Suppressor macrophage treated with lipopolysaccharide for 1 hour (primary cell): Measurements from ENCODE around the gene MLF1.
"Not testable (repeated sequence)": the region's sequence is repeated elsewhere in the genome, so short reads cannot be mapped to it uniquely, and the experiment has no call there.

Source experiments
- DNase-seq, 3 donors: peaks; one replicate each; pipeline ENCODE4 v3.0.0-alpha.2; 2020 to 2022

The MLF1 gene, protein sequence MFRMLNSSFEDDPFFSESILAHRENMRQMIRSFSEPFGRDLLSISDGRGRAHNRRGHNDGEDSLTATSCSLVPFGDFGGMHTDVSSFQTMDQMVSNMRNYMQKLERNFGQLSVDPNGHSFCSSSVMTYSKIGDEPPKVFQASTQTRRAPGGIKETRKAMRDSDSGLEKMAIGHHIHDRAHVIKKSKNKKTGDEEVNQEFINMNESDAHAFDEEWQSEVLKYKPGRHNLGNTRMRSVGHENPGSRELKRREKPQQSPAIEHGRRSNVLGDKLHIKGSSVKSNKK

DNA sequence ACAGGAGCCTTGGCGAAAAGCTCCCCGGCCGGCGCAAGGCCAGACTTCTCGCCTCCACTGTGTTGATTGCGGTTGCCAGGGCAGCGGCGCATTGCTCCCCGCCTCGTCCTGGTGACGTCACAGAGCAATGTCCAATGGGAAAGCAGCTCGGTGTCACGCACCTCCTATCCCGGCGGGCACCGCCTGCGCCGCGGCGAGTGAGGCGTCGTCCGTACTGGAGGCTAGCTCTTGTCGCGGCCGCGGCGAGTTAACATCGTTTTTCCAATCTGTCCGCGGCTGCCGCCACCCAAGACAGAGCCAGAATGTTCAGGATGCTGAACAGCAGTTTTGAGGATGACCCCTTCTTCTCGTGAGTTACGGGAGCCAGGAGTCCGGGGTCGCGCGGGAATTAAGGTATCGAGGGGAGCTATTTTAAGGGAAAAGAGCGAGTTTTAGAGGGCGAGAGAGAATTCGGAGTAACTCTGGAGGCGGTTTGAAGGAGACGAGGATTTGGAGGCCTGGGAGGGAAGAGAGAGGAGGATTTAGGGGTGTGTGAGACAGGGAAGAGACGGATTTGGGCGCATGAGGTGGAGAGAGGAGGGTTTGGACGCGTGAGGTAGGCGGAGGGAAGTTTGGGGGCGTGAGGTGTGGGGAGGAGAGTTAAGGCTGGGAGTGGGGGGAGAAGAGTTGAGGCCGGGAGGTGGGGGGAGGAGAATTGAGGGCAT, at the start of gene MLF1:
MLF1 (plus strand) TSS at position 196 of the 704 bp plus-strand sequence; CDS start at position 303, 107 bp downstream.
- DNase-seq, result peak; percentile 93 to 96 (median 94)

DNA sequence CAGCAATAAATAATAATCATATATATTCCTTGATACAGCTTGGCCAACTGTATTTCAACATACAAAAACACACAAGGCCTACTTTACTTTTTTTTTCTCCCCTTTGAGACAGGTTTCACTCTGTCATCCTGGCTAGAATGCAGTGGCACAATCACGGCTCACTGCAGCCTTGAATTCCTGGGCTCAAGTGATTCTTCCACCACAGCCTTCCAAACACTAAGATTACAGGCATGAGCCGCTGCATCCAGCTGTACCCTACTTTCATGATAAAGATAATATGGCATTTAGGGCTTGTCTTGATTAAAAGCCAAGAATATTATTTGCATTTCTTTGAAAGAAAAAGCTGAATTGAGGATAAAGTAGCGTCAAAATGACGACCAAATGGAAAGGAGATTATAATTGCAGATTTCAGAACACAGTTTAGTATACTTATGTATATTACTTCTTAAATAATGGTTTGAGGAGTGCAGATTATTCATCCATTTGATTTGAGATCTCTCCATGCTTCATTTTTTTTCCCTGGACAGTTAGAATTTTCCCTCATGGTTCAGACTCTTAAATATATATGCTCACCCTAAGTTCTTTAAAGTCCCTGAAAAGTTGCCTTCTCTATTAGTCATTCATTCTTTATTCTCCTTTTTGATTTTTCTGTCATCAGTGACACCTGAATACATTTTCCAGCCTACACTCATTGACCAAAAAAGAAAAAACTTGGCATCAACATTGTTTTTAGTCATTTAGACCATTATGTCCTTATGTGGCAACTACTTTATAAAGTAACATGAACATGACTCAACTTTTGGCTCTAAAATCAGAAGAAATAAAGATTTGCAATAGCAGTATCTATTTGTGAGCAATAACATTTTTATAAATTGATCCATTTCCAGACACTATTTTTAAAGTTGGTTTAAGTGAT, 48.5 kb upstream of the MLF1 start:
- peak in 1 of 3 donors; percentile 6 for DNase-seq

DNA sequence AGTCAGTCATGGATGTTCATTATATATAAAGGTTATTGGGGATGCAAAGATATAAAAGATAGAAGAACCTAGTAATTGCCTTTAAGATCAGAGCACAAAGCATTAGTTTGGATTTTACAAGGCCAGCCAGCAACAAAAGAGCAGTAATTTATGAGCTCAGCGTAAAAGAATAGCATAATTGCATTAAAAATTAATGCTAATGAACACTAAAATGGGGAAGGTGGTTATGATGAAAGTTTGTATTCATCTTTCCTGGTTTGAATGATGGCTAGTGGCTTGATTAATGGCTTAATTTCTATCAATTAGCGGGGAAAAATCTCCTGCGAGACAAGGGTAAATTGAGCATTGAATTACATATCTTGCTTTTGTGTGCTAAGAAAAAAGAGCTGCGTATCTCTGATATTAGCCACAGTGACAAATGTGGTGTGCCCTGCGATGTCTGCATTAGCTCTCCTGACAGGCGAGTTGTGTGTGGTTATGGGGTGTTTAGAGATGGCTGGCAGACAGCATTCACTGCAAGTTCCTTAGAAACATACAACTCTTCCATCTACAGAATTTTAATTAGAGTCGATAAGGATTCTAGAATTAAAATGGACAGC, 42.8 kb upstream of the MLF1 start:
- DNase-seq, result no peak

DNA sequence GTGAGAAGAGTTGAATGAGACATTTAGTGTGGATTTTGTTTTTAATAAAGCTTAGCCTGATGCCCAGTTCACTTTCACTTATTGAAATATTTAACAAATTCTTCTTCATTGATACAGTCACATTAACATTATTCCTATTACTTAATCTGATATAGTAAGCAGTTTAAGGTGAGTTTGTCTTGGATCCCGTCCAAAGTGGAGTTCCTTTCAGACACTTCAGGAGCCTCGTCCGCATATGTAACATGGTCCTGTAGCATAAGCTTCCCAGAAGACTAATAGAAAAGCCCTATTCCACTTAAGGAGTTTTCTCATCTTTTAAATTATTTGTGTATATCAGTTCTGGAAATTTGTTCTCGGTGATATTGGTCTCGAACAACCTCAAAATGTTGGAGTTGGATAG, 39.7 kb upstream of the MLF1 start:
- no peak for DNase-seq

DNA sequence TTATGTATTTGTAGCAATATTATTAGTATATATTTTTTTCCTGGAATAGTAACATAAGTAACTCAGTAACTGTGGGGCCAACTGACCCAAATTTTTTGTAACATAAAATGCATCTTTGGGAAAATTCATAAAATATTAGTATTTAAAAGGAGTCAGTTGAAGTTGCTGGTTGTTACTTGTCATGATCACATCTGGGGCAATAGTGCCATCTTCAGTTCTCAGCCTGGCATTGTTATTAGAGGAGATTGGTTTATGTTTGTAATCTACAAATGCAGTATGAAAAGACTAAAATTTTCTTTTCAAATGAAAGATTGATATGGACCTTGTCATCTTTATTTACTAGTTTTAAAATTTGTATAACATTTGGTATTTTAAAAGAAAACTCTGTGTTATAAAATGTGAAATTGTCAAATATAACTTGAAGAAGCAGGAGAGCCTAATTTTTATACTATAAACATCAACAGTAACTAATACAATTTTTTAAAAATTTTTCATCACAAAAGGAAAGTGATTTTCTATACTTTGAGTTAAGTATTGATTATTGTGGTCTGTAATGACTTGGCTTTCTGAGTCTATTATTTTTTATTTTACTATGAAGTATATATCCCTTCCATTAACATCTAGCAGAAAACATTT, 38.8 kb upstream of the MLF1 start:
- peak; percentile 38 to 57 (median 57) for DNase-seq

DNA sequence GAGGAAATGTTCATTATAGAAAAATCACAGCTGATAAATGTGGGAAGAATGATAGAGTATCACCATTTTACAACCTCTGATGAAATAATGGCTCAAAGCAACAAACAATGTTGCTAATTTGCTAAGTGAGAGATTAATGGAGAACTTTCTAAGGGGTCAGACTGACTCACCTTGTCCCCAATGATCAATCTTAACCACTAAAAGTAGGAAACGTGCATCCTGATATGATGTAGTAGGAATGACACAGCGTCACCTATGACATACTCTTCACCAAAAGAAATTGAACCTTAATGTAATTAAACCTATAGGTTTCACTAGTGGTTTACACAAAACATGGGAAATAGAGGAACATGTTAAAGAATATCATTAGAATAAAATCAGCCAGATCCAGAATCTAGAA, 35.1 kb upstream of the MLF1 start:
- DNase-seq, result no peak

DNA sequence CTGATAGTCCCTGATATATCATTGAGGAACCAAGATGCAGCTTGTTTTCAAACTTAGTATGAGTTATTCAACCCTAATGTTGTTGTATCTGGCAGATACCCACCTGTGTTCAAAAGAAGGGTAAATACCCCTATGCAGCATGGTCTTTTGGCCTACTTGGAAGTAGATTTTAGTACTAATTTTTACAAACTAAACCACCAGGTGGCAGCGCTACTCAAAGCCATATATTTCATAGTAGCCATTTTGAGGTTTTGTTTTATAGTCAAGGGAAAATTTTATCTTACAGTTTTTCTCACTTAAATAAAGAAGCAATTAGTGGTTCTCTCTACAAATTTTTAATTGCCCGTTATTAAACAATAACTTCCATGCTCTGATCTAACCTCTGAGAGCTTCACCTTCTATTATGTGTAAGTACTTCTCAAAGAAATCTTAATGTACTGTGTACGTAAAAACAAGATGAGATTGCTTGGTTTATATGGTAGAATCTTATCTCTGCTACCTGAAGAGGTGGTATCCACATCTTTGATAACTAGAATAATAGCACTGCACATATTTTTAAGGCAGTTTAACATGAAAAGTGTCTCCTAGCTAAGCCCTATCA, 31.5 kb upstream of the MLF1 start:
- DNase-seq, result peak; percentile 67 to 75 (median 73)

DNA sequence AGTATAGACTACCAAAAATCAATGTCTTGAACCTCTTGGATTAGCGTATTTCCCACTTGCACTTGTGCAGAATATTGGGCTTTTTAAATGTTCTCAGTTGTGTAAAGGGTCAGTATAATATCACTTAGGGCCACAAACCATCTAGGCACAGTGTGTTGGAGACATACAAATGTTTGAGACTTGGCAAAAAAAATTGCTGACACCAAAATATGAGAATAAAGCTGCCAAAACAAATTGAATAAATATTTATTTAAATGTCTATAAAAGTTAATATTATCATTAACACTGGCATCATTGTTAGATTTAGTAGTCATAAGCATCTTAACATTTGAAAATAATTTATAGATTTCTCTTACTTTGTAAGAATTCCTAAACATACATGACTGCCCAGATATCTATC, 30.9 kb upstream of the MLF1 start:
- no peak for DNase-seq

DNA sequence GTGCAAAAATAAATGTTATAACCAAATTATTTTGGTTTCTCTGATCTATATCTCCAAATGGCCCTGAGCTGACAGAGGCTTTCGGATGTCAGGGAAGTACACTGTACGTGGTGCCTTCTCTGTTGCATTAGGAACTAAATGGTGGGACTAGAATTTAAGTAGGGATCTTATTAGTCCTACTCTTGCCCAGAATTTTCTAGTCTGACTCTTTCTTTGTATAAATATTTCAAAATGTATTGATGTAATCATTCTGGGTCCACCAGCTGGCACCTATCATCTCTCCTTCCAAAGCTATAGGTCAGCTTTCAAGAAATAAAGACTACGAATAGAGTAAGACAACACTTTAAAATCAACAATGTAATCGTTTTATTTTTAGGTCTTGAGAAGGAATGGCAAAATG, 22.3 kb upstream of the MLF1 start:
- no peak for DNase-seq

DNA sequence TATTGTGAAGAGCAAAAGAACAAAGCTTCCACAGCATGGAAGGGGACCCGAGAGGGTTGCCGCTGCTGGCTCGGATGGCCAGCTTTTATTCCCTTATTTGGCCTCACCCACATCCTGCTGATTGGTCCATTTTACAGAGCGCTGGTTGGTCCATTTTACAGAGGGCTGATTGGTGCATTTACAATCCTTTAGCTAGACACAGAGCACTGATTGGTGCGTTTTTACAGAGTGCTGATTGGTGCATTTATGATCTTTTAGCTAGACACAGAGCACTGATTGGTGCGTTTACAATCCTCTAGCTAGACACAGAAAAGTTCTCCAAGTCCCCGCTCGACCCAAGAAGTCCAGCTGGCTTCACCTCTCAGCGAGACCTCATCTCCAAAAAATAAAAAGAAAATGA, 21.1 kb upstream of the MLF1 start:
- not testable (repeated sequence) for DNase-seq

DNA sequence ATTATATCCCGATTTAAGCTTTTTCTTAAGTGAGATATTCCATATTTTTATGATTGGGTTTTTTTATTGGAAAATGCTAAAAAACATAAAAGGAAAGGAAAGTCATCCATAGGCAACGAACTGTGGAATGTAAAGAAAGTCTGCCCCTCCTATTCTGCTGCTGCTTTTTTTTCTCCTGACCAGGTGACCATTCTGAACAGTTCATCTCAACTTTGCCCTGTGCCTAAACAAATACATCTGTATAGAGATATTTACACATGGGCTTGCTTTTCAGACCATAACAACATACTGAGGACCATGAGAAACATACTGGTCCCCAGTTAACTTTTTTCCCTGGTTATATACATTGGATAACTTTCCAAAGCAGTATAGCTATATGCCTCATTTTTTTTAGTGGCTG, 18.9 kb upstream of the MLF1 start:
- no peak for DNase-seq

DNA sequence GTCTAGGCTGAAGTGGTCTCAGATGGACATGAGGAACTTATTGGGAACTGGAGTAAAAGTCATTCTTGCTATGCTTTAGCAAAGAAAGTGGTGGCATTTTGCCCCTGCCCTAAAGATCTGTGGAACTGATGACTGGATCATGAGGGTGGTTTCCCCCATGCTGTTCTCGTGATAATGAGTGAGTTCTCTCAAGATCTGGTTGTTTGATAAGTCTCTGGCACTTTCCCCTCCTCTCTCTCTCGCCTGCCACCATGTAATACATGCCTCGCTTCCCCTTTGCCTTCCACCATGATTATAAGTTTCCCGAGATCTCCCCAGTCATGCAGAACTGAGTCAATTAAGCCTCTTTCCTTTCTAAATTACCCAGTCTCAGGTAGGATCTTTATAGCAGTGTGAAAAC, 11.5 kb upstream of the MLF1 start:
- DNase-seq, result no peak

DNA sequence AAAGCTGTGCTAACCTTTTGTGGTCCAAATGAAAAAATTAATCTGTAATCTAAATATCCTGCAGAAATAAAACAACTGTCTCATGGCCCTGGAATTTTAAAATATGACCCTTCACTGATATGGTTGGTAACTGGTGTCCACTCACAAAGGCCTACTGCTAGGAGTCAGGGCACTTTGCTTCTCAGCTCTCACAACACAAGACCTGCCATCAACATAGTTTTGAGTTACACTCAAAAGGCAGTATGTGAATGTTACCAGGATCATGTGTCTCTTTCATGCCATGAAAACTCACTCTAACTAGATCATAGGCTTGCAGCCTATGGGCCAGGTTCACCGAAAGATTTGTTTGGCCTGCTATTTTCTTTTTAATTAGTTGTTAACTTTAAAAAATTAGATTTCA, 10.0 kb upstream of the MLF1 start:
- DNase-seq, result no peak

DNA sequence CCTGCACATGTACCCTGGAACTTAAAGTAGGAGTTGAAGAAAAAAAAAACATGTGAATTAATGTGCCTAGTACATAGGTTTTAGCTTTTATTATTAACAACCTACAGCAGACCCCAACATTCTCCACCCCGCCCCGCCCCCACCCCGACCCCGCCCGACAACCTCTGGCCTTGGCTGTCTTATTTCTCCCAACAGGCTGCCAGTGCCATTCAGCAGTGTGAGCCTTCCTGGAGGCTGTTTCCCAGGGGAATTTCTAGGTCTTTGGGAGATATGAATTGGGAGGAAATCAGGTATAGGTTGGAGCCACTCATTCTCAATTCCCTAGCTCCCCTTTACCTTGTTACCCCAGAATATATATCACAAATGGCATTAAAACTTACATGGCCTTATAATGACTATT, 8.3 kb upstream of the MLF1 start:
- DNase-seq, result no peak

DNA sequence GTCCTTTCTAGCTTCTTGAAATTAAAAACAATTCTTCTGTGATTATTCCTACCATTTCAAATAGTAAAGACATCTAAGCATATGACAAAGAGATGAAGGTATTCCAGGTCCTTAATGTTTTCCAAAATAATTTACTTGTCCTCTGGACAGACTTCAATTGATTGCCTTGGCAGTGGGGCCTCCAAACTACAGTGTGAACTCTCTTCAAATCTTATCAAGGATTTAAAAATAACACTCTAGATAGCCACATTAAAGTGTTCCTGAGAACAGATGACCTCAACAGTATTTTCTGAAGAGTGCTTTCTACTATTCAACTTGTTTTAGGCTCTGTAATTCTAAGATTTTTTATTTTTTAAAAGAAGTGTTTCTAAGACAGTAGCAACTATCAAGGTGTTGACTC, 7.9 kb upstream of the MLF1 start:
- no peak for DNase-seq

DNA sequence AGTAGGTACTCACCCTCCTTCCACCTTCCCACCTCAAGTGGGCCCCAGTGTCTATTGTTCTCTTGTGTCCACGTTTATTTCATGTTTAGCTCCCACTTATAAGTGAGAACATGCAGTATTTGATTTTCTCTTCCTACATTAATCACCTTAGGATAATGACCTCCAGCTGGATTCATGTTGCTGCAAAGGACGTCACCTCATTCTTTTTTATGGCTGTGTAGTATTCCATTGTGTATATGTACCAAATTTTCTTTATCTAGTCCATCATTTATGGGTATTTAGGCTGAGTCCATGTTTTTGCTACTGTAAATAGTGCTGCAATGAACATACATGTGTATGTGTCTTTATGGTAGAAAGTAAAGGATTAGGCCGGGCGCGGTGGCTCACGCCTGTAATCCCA, 5.9 kb upstream of the MLF1 start:
- no peak for DNase-seq

DNA sequence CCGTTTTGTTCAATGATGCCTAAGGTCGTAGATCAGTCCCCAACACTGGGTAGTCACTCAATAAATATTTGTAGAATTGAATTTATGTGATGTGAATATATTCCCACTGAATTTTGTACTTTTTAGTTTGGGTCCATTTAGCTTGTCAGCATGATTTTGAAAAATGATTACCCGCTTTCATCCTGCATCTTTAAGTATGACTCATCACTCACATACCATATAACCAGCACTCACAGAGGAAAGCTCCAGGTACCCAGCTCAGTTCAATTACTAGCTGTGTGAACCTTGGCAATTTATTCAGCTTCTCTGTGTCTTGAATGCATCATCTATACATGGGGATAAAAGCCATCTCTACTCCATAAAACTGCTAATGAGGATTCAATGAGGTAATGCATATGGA, 2.2 kb upstream of the MLF1 start:
- no peak for DNase-seq

DNA sequence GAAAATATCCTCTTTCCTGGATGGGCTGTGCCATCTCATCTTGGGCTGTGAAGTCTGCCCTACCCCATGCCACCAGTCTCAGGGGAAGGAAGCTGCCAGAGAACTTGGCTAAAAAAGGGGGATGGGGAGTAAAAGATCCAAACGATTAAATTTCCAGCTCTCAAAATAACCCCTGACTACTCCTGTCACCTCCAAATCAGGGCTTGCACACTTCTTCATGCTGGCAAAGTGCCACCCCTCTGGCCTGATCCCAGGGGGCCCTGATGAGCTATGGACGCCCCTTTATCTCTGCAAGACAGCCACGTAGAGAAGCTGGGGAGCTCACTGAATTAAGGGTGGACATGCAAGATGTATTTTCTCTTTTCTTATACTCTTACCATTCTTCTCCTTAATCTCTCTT, 1.2 kb upstream of the MLF1 start:
- DNase-seq, result no peak

DNA sequence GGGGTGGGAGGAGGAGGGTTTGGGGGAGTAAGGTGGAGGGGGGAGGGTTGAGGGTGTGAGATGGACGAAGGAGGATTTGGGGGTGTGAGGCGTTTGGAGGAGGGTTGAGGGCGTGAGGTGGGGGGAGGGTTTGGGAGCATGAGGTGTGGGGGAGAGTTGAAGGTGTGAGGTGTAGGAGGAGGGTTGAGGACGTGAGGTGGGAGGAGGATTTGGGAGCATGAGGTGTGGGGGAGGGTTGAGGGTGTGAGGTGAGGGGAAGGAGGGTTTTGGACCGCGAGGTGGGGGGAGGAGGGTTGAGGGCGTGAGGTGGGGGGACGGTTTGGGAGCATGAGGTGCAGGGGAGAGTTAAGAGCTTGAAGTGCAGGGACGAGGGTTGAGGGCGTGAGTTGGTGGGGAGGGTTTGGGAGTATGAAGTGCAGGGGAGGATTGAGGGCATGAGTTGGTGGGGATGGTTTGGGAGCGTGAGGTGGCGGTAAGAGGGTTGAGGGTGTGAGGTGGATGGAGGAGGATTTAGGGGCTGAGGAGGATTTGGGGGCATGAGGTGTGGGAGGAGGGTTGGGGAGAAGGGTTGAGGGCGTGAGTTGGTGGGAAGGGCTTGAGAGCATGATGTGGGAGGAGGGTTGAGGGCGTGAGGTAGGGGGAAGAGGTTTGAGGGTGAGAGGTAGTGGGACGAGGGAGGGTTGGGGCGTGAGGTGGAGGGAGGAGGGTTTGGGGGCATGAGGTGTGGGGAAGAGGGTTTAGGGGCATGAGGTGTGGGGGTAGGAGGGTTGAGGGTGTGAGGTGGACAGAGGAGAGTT, 1.2 kb downstream of the MLF1 start:
- no peak for DNase-seq

DNA sequence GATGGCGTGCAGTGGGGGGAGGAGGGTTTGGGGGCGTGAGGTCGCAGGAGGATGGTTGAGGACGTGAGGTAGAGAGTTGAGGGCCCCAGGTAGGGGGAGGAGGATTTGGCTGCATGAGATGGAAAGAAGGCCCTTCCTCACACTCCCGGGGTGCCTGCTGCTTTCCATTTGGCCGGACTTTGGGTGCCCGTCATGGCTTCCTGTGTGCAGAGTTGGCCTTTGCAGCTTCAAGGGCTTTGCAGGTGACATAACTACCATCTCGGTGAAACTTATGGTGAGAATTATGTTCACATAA, 1.7 kb downstream of the MLF1 start:
- no peak for DNase-seq

DNA sequence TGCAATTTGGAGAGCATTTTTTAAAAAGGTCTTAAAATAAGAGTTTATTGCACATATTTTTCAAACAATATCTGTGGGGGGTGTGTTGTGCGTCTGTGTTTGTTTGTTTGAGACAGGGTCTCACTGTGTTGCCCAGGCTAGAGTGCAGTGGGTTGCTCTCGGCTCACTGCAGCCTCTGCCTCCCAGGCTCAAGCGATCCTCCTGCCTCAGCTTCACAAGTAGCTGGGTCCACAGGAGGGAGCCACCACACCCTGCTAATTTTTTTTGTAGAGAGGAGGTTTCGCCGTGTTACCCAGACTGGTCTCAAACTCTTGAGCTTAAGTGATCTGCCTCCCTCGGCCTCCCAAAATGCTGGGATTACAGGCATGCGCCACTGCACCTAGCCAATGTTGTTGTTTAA, 2.7 kb downstream of the MLF1 start:
- DNase-seq, result no peak

DNA sequence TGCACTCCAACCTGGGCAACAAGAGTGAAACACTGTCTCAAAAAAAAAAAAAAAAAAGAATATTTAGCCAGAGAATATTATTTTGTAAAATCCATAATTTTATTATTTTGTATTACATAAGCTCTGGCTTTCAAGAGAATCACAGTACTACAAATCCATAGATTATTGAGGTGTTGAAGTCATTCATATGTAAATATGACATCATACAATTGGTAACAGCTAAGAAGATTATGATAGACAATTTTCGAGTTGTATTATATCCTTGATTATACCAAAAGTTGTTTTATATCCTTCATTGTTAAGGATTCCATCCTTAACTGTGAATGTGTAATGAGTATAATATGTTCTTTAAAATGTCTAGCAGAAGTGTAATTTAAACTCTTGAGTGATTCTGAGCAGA, 3.7 kb downstream of the MLF1 start:
- DNase-seq, result no peak
